GM10266 (cell line): Measurements from ENCODE around the gene DNAH1.

Source experiments
- DNase-seq: peaks from one replicate; pipeline ENCODE4 v3.0.0; 2012; ENCODE audit errors: extremely low spot score
- CTCF ChIP-seq: IDR thresholded peaks from 2 replicates; pipeline ENCODE4 v1.5.1; 2012; ENCODE audit warnings: mild to moderate bottlenecking, low read depth; ENCODE audit not compliant: control insufficient read depth, insufficient read depth; ENCODE audit errors: missing control alignments

The DNAH1 gene

GRCh38 chr3:52447512-52448355, 131.6 kb downstream of the DNAH1 start:
- no peak for TF ChIP-seq CTCF
- DNase-seq, result no peak
